PC-9 (cell line): ENCODE measurements around the gene GPI. TPM values are rescaled to one million over a fixed set of nuclear protein-coding genes. Genes with fewer than 3 reads are reported as not detected.
"Not testable (repeated sequence)": the region's sequence is repeated elsewhere in the genome, so short reads cannot be mapped to it uniquely, and the experiment has no call there.

ENCODE experiments used
- BruUV-seq: library from RNA; stranded (reverse); fragments of 400-500 nt; replicated peaks from 2 replicates; lab custom pipeline; 2021; lab: Mats Ljungman, UMichigan
- CTCF ChIA-PET: fragments of 300-600 bp; sonication (Branson Sonifier 250); formaldehyde crosslinking; loops from one replicate; lab custom pipeline; 2022; ENCODE audit warnings: antibody characterized with exemption; lab: Charles Lee
- POLR2A ChIA-PET: fragments of 300-600 bp; sonication (Branson Sonifier 250); formaldehyde crosslinking; loops from one replicate; lab custom pipeline; 2022; ENCODE audit warnings: antibody characterized with exemption; ENCODE audit not compliant: unreplicated experiment; lab: Charles Lee
- DNase-seq, 2 experiments: peaks; one replicate each; pipeline versions ENCODE4 v3.0.0 to v3.0.0-alpha.2; 2015 to 2022; ENCODE audit warnings: mixed read lengths in 1 of 2
- H2AFZ ChIP-seq: fragments of 200-600 bp; sonication (generic); 2 replicates; pipeline ENCODE4 v1.8.1; 2017; ENCODE audit warnings: antibody characterized with exemption
- H3F3A ChIP-seq: fragments of 200-600 bp; sonication (generic); 2 replicates; pipeline ENCODE4 v1.8.1; 2017; ENCODE audit warnings: antibody characterized with exemption, mild to moderate bottlenecking, low read depth; ENCODE audit not compliant: insufficient read depth
- H3K27ac ChIP-seq: fragments of 200-600 bp; sonication (generic); 2 replicates; pipeline ENCODE4 v1.6.1; 2016; ENCODE audit warnings: mixed run types
- H3K27me3 ChIP-seq: fragments of 200-600 bp; sonication (generic); 2 replicates; pipeline ENCODE4 v1.6.1; 2016; ENCODE audit warnings: low read depth, mixed run types; ENCODE audit not compliant: insufficient read depth
- H3K36me3 ChIP-seq: fragments of 200-600 bp; sonication (generic); 2 replicates; pipeline ENCODE4 v1.6.1; 2016; ENCODE audit warnings: low read depth, mixed run types
- H3K4me1 ChIP-seq: fragments of 200-600 bp; sonication (generic); replicated peaks from 2 replicates; pipeline ENCODE4 v1.6.1; 2016; ENCODE audit warnings: mixed run types; ENCODE audit not compliant: insufficient read depth
- H3K4me2 ChIP-seq: fragments of 200-600 bp; sonication (generic); 2 replicates; pipeline ENCODE4 v1.6.1; 2017; ENCODE audit warnings: mixed run types
- H3K4me3 ChIP-seq: fragments of 200-600 bp; sonication (generic); 2 replicates; pipeline ENCODE4 v1.6.1; 2016; ENCODE audit warnings: mixed run types
- H3K79me2 ChIP-seq: fragments of 200-600 bp; sonication (generic); 2 replicates; pipeline ENCODE4 v1.6.1; 2017; ENCODE audit warnings: low read depth, mixed run types
- H3K9me2 ChIP-seq: fragments of 200-600 bp; sonication (generic); 2 replicates; pipeline ENCODE4 v1.8.1; 2017; ENCODE audit warnings: mild to moderate bottlenecking; ENCODE audit not compliant: insufficient read depth
- H3K9me3 ChIP-seq: fragments of 200-600 bp; sonication (generic); 2 replicates; pipeline ENCODE4 v1.8.1; 2016; ENCODE audit warnings: low read depth; ENCODE audit not compliant: insufficient read depth
- H4K20me1 ChIP-seq: fragments of 200-600 bp; sonication (generic); 2 replicates; pipeline ENCODE4 v1.8.1; 2017; ENCODE audit not compliant: insufficient read depth
- CTCF ChIP-seq: fragments of 200-600 bp; sonication (generic); conservative IDR thresholded peaks from 2 replicates; pipeline ENCODE4 v1.6.1; 2017; ENCODE audit warnings: mixed run types, antibody characterized with exemption, mild to moderate bottlenecking, moderate library complexity
- EZH2 ChIP-seq: fragments of 200-600 bp; sonication (generic); IDR thresholded peaks from 2 replicates; pipeline ENCODE4 v1.8.0; 2017; ENCODE audit warnings: antibody characterized with exemption, low read depth
- intact Hi-C: fragments of 100-400 bp; cut with micrococcal nuclease; formaldehyde crosslinking; loops from one replicate; pipeline ENCODE4 v1.10.0; 2022; ENCODE audit not compliant: unreplicated experiment
- total RNA-seq: library from RNA; stranded (reverse); gene quantifications from 2 replicates; pipeline ENCODE4 v1.2.3, GENCODE V29; 2021

GPI gene
- total RNA-seq, 1 experiment from 2014 or later = 522 TPM

GRCh38 chr19:34383599-34383998, 18.6 kb downstream of the GPI start:
- no peaks in the 10 kb centered on the region for H3F3A ChIP-seq
- H3K4me1 ChIP-seq = no peaks in the 10 kb centered on the region
- H3K79me2 ChIP-seq = no peaks in the 10 kb centered on the region
- no peaks in the 10 kb centered on the region for H3K9me2 ChIP-seq
- TF ChIP-seq EZH2 (no peak), CTCF (no peak)
- DNase-seq = no peak
- no peaks in the 10 kb centered on the region for H3K9me3 ChIP-seq
- CTCF ChIA-PET = no interaction called here
- no peak overlapping the region for H3K4me3 ChIP-seq
- no peak overlapping the region for H3K27ac ChIP-seq
- intact Hi-C loops = no loop called here
- no TSS peak for BruUV-seq
- POLR2A ChIA-PET = no interaction called here
- no peaks in the 10 kb centered on the region; the same call in 1 of the 2 replicates for H4K20me1 ChIP-seq
- H2AFZ ChIP-seq = no peak overlapping the region
- H3K4me2 ChIP-seq = no peak overlapping the region
- no peaks in the 10 kb centered on the region for H3K27me3 ChIP-seq
- peaks cover 21% of the 10 kb centered on the region; the same call in 1 of the 2 replicates for H3K36me3 ChIP-seq

GRCh38 chr19:34386645-34387445, 21.8 kb downstream of the GPI start:
- Histone ChIP-seq H3K4me2 (no peak overlapping the region), H4K20me1 (peaks cover 3% of the 10 kb centered on the region; the same call in 1 of the 2 replicates), H3K4me1 (no peaks in the 10 kb centered on the region), H3K9me2 (no peaks in the 10 kb centered on the region), H3K9me3 (no peaks in the 10 kb centered on the region), H3K36me3 (peaks cover 18% of the 10 kb centered on the region; the same call in 1 of the 2 replicates), H3K79me2 (no peaks in the 10 kb centered on the region), H2AFZ (no peak overlapping the region), H3K4me3 (no peak overlapping the region), H3F3A (no peaks in the 10 kb centered on the region), H3K27ac (no peak overlapping the region), H3K27me3 (no peaks in the 10 kb centered on the region)
- ChIA-PET POLR2A (no interaction called here), CTCF (no interaction called here)
- no TSS peak for BruUV-seq
- TF ChIP-seq EZH2 (no peak), CTCF (no peak)
- no peak for DNase-seq
- intact Hi-C loops = no loop called here

- Histone ChIP-seq H2AFZ (no peak overlapping the region), H3K36me3 (peaks cover 16% of the 10 kb centered on the region; the same call in 1 of the 2 replicates), H3K9me3 (no peaks in the 10 kb centered on the region), H3K9me2 (no peaks in the 10 kb centered on the region), H4K20me1 (peaks cover 3% of the 10 kb centered on the region; the same call in 1 of the 2 replicates), H3K27me3 (no peaks in the 10 kb centered on the region), H3F3A (no peaks in the 10 kb centered on the region), H3K4me1 (no peaks in the 10 kb centered on the region), H3K4me3 (no peak overlapping the region), H3K27ac (no peak overlapping the region), H3K4me2 (no peak overlapping the region), H3K79me2 (no peaks in the 10 kb centered on the region)
- CTCF ChIA-PET = no interaction called here
- no peak for TF ChIP-seq CTCF
- no peak for TF ChIP-seq EZH2
- intact Hi-C loops = no loop called here
- BruUV-seq = no TSS peak
- no peak for DNase-seq
- POLR2A ChIA-PET = no interaction called here
Observed at GRCh38 chr19:34387446-34387810, 22.4 kb downstream of the GPI start.

- H3K36me3 ChIP-seq = peaks cover 13% of the 10 kb centered on the region; the same call in 1 of the 2 replicates
- H3K9me3 ChIP-seq, H3K27ac ChIP-seq, DNase-seq, H3K27me3 ChIP-seq, H2AFZ ChIP-seq, BruUV-seq, CTCF ChIA-PET, H3K9me2 ChIP-seq, intact Hi-C loops, H3K4me1 ChIP-seq, H4K20me1 ChIP-seq, POLR2A ChIA-PET, H3F3A ChIP-seq, H3K4me3 ChIP-seq, H3K79me2 ChIP-seq, H3K4me2 ChIP-seq: not testable (repeated sequence)
Observed at GRCh38 chr19:34388745-34389144, 23.7 kb downstream of the GPI start.
